Measurements from ENCODE around the gene GCNA. TPM values are rescaled to one million over a fixed set of nuclear protein-coding genes. Genes with fewer than 3 reads are reported as not detected.

GCNA gene
- total RNA-seq, 1 donor from 2014 or later = 4.6 TPM

- no peak for TF ChIP-seq CTCF (IDR thresholded peaks at IDR 0.05)
- Mint-ChIP-seq H3K4me1 (ENCODE audit: unreplicated experiment) (no peaks in the 10 kb centered on the region), H3K4me3 (ENCODE audit: unreplicated experiment) (no peak overlapping the region), H3K9me3 (ENCODE audit: unreplicated experiment) (no peaks in the 10 kb centered on the region), H3K27me3 (ENCODE audit: unreplicated experiment) (no peaks in the 10 kb centered on the region), H3K27ac (ENCODE audit: unreplicated experiment) (no peak overlapping the region), H3K36me3 (ENCODE audit: unreplicated experiment) (no peaks in the 10 kb centered on the region)
- DNase-seq (ENCODE audit: extremely low spot score, unreplicated experiment) = no peak
These were observed 45.5 kb downstream of the GCNA start for GRCh38 chrX:71623714-71624113.

GRCh38 chrX:71625471-71625870 is 47.2 kb downstream of the GCNA start:
- Mint-ChIP-seq H3K9me3 (ENCODE audit: unreplicated experiment) (no peaks in the 10 kb centered on the region), H3K4me3 (ENCODE audit: unreplicated experiment) (no peak overlapping the region)

GRCh38 chrX:71626576-71626975 is 48.3 kb downstream of the GCNA start:
- H3K4me1 Mint-ChIP-seq (ENCODE audit: unreplicated experiment) = no peaks in the 10 kb centered on the region
- no peaks in the 10 kb centered on the region for H3K36me3 Mint-ChIP-seq (ENCODE audit: unreplicated experiment)
- no peak for TF ChIP-seq CTCF (IDR thresholded peaks at IDR 0.05)
- no peaks in the 10 kb centered on the region for H3K9me3 Mint-ChIP-seq (ENCODE audit: unreplicated experiment)
- no peak for DNase-seq (ENCODE audit: extremely low spot score, unreplicated experiment)
- peak overlapping the region; percentile 68 for H3K27ac Mint-ChIP-seq (ENCODE audit: unreplicated experiment)
- no peaks in the 10 kb centered on the region for H3K27me3 Mint-ChIP-seq (ENCODE audit: unreplicated experiment)
- no peak overlapping the region for H3K4me3 Mint-ChIP-seq (ENCODE audit: unreplicated experiment)

More at GRCh38 chrX:71625471-71625870, 47.2 kb downstream of the GCNA start:
- DNase-seq (ENCODE audit: extremely low spot score, unreplicated experiment) = no peak
- no peaks in the 10 kb centered on the region for H3K36me3 Mint-ChIP-seq (ENCODE audit: unreplicated experiment)
- H3K27ac Mint-ChIP-seq (ENCODE audit: unreplicated experiment) = no peak overlapping the region
- no peaks in the 10 kb centered on the region for H3K27me3 Mint-ChIP-seq (ENCODE audit: unreplicated experiment)
- H3K4me1 Mint-ChIP-seq (ENCODE audit: unreplicated experiment) = no peaks in the 10 kb centered on the region
- TF ChIP-seq CTCF (IDR thresholded peaks at IDR 0.05) = no peak

GRCh38 chrX:71627588-71628404 is 49.6 kb downstream of the GCNA start:
- no peaks in the 10 kb centered on the region for H3K27me3 Mint-ChIP-seq (ENCODE audit: unreplicated experiment)
- no peak for DNase-seq (ENCODE audit: extremely low spot score, unreplicated experiment)
- H3K27ac Mint-ChIP-seq (ENCODE audit: unreplicated experiment) = no peak overlapping the region
- peaks cover 5% of the 10 kb centered on the region for H3K9me3 Mint-ChIP-seq (ENCODE audit: unreplicated experiment)
- TF ChIP-seq CTCF (IDR thresholded peaks at IDR 0.05) = no peak
- no peak overlapping the region for H3K4me3 Mint-ChIP-seq (ENCODE audit: unreplicated experiment)
- no peaks in the 10 kb centered on the region for H3K36me3 Mint-ChIP-seq (ENCODE audit: unreplicated experiment)
- H3K4me1 Mint-ChIP-seq (ENCODE audit: unreplicated experiment) = no peaks in the 10 kb centered on the region

GRCh38 chrX:71629467-71629866 is 51.2 kb downstream of the GCNA start:
- Mint-ChIP-seq H3K9me3 (ENCODE audit: unreplicated experiment) (peaks cover 5% of the 10 kb centered on the region), H3K36me3 (ENCODE audit: unreplicated experiment) (no peaks in the 10 kb centered on the region), H3K4me3 (ENCODE audit: unreplicated experiment) (no peak overlapping the region), H3K27ac (ENCODE audit: unreplicated experiment) (no peak overlapping the region), H3K4me1 (ENCODE audit: unreplicated experiment) (no peaks in the 10 kb centered on the region), H3K27me3 (ENCODE audit: unreplicated experiment) (no peaks in the 10 kb centered on the region)
- no peak for DNase-seq (ENCODE audit: extremely low spot score, unreplicated experiment)
- TF ChIP-seq CTCF (IDR thresholded peaks at IDR 0.05) = no peak

All from osteocyte (in vitro differentiated cells).